Measurements from ENCODE around the gene RAPGEF1. TPM values are rescaled to one million over a fixed set of nuclear protein-coding genes. Genes with fewer than 3 reads are reported as not detected.

The RAPGEF1 gene
- total and polyA plus RNA-seq, 2 of the 13 experiments (the other 11 are each of a cell fraction or from before 2014, with no cell fraction given) = 21.2 to 38.9 TPM

- Histone ChIP-seq H3K9ac (ENCODE audit: insufficient read depth, low read depth, low read length) (peak overlapping the region; percentile 75), H3K36me3 (replicated peaks in 1 of 2; ENCODE audit: control insufficient read depth in 1 of 2, insufficient read depth in 2 of 2, low read length in 2 of 2) (no peaks in the 10 kb centered on the region), H3K27me3 (ENCODE audit: control insufficient read depth in 1 of 2, insufficient read depth in 2 of 2, low read length in 2 of 2) (no peaks in the 10 kb centered on the region), H3K27ac (ENCODE audit: extremely low read length, insufficient read depth, low read length) (peak overlapping the region; percentile 37), H3K79me2 (ENCODE audit: insufficient read depth, low read length) (peaks cover 43% of the 10 kb centered on the region), H3K4me2 (ENCODE audit: low read depth, low read length) (peak overlapping the region; percentile 73), H3K4me1 (ENCODE audit: insufficient read depth, low read length) (peaks cover 59% of the 10 kb centered on the region), H3K4me3 (replicated peaks in 1 of 3; ENCODE audit: insufficient read depth in 1 of 3, low read depth in 2 of 3, low read length in 3 of 3) (peak overlapping the region; percentile 69 to 82 (median 80)), H2AFZ (ENCODE audit: low read length) (no peak overlapping the region), H4K20me1 (ENCODE audit: insufficient read depth, low read length) (peaks cover 3% of the 10 kb centered on the region; the same call in 1 of the 2 replicates), H3K9me3 (ENCODE audit: low read length) (no peaks in the 10 kb centered on the region)
- intact Hi-C loops (cut with micrococcal nuclease; ENCODE audit: unreplicated experiment) (no loop called here), in situ Hi-C loops (cut with HindIII; ENCODE audit: extremely low pct_ligation_motif_present, low pct_unique_long_range_greater_than_20kb) (loop anchor here (10.0 to 25.0 kb wide), 2 partner anchors 85 to 352 kb away; partner anchors contain the start of gene PRRC2B)
- no TSS peak for BruUV-seq (replicated peaks)
- DNase-seq (ENCODE audit: low spot score) = no peak
- ChIA-PET POLR2A (interaction anchor here (1.2 to 1.7 kb wide), 3 partner anchors 104 to 148 kb away, joined by 3 to 6 read pairs (median 3); no protein-coding TSS in a partner anchor), CTCF (ENCODE audit: low intra/inter-chr PET ratio, low total read pairs) (interaction anchor here (1.0 to 8.4 kb wide), 18 partner anchors 11 to 148 kb away, joined by 3 to 185 read pairs (median 6); no protein-coding TSS in a partner anchor)
- ATAC-seq = peak; percentile 8; the same call in 1 of the 3 replicates
- WGBS (ENCODE audit: low lambda C conversion rate) = 0% methylated on average over 3 of the region's 96 CpGs
- FAIRE-seq = no peak
- TF ChIP-seq ZNF850 (CRISPR knock-in tag; conservative IDR thresholded peaks at IDR 0.05) (no peak), ZNF230 (CRISPR knock-in tag; IDR thresholded peaks at IDR 0.05) (0 out of 2 replicates have a peak, but pooled peaks have one; percentile 30), ZHX1 (CRISPR knock-in tag; IDR thresholded peaks at IDR 0.05; ENCODE audit: low read depth) (no peak), MTERF4 (CRISPR knock-in tag; IDR thresholded peaks at IDR 0.05) (no peak), HNRNPL (IDR thresholded peaks at IDR 0.05; ENCODE audit: low read depth, low read length) (no peak), ZNF160 (CRISPR knock-in tag; IDR thresholded peaks at IDR 0.05) (no peak), KDM2A (CRISPR knock-in tag; IDR thresholded peaks at IDR 0.05; ENCODE audit: borderline replicate concordance, low read depth) (0 out of 2 replicates have a peak, but pooled peaks have one; percentile 34), CBFB (CRISPR knock-in tag; IDR thresholded peaks at IDR 0.05) (no peak), ZNF674 (CRISPR knock-in tag; IDR thresholded peaks at IDR 0.05; ENCODE audit: low read depth) (no peak), ETV5 (CRISPR knock-in tag; IDR thresholded peaks at IDR 0.05; ENCODE audit: borderline replicate concordance) (no peak), ZKSCAN8 (CRISPR knock-in tag; IDR thresholded peaks at IDR 0.05; ENCODE audit: borderline replicate concordance) (no peak), HBP1 (CRISPR knock-in tag; IDR thresholded peaks at IDR 0.05; ENCODE audit: low read depth) (no peak), ZNF614 (CRISPR knock-in tag; IDR thresholded peaks at IDR 0.05; ENCODE audit: borderline replicate concordance) (no peak), ZNF180 (CRISPR knock-in tag; IDR thresholded peaks at IDR 0.05; ENCODE audit: borderline replicate concordance, low read depth) (no peak), EEA1 (CRISPR knock-in tag; IDR thresholded peaks at IDR 0.05; ENCODE audit: borderline replicate concordance) (no peak), ARID2 (CRISPR knock-in tag; IDR thresholded peaks at IDR 0.05; ENCODE audit: borderline replicate concordance) (no peak), HOXD1 (CRISPR knock-in tag; IDR thresholded peaks at IDR 0.05) (no peak)
These were observed 530 bp downstream of the RAPGEF1 start for GRCh38 chr9:131739133-131739958.
